Adrenal gland (tissue), 12 donors: ENCODE data around the gene GDF3. TPM values are rescaled to one million over a fixed set of nuclear protein-coding genes. Genes with fewer than 3 reads are reported as not detected.
"Not testable (repeated sequence)": the region's sequence is repeated elsewhere in the genome, so short reads cannot be mapped to it uniquely, and the experiment has no call there.

Source experiments
- DNase-seq, 7 donors: peaks; one replicate each; pipeline ENCODE4 v3.0.0-alpha.2; 2019 to 2020
- H3K27ac ChIP-seq, 5 donors: fragments of 200-600 bp; sonication (generic) in 4 of 5; 1 replicate in 3 of 5; 2 replicates in 2 of 5; pipeline versions ENCODE4 v1.5.1 to v1.8.0; 2016 to 2020; ENCODE audit warnings: mild to moderate bottlenecking in 1 of 5
- H3K27me3 ChIP-seq: fragments of 200-600 bp; 2 replicates; pipeline ENCODE4 v1.8.0; 2021
- H3K36me3 ChIP-seq, 2 donors: fragments of 200-600 bp; replicated peaks in 1 of 2; 1 replicate in 1 of 2; 2 replicates in 1 of 2; pipeline versions ENCODE4 v1.5.1 to v1.8.0; 2018 to 2022
- H3K4me1 ChIP-seq, 2 donors: fragments of 200-600 bp; replicated peaks in 1 of 2; 1 replicate in 1 of 2; 2 replicates in 1 of 2; pipeline versions ENCODE4 v1.5.1 to v1.8.0; 2018 to 2021
- H3K4me3 ChIP-seq, 4 donors: fragments of 200-600 bp; sonication (generic) in 3 of 4; one replicate each; pipeline ENCODE4 v1.5.1; 2016 to 2018
- H3K9me3 ChIP-seq, 3 donors: fragments of 200-600 bp; sonication (generic) in 1 of 3; replicated peaks in 1 of 3; 1 replicate in 2 of 3; 2 replicates in 1 of 3; pipeline versions ENCODE4 v1.5.1 to v1.8.0; 2016 to 2021
- POLR2A ChIP-seq, 2 donors: fragments of 450-650 bp; IDR thresholded peaks; one replicate each; pipeline ENCODE4 v1.6.1; 2017; ENCODE audit warnings: antibody characterized with exemption in 2 of 2, mild to moderate bottlenecking in 2 of 2, moderate library complexity in 1 of 2
- WGBS, 4 donors: extraction: QIAGEN DNeasy Blood & Tissue Kit in 2 of 4; methylation state at CpG; one replicate each; pipeline versions ENCODE4 v1.1.5 to v1.1.7; 2013 to 2017; 5-methylcytosine and 5-hydroxymethylcytosine counted together
- intact Hi-C, 2 donors: fragments of 100-400 bp; cut with DNase I; formaldehyde crosslinking; loops; one replicate each; pipeline versions ENCODE4 v1.14.1 to v1.15.0; 2022 to 2023
- polyA plus RNA-seq, 3 donors: library from polyadenylated mRNA; stranded (reverse); fragments of 200-250 nt in 2 of 3; fragments of 350-450 nt in 1 of 3; fragmentation: Illumina TruSeq in 1 of 3; extraction: RNeasy Lipid Tissue Mini Kit (QIAGEN cat#74804) in 1 of 3; gene quantifications; one replicate each; pipeline ENCODE4 v1.2.3, GENCODE V29; 2013 to 2014
- total RNA-seq, 9 donors: library from RNA; depleted of rRNA in 4 of 9; stranded (reverse); fragments of >200 nt in 4 of 9; fragments of 120-200 nt in 1 of 9; fragmentation: NEBNext Ultra II Directional in 1 of 9; extraction: Animal tissue kit (Norgen Biotek cat#: 25700) in 1 of 9; gene quantifications; one replicate each; pipeline versions ENCODE4 v1.1.0 to v1.2.4, GENCODE V29; 2013 to 2023
- TF ChIP-seq, protein P1 (sequence below), 6 experiments: fragments of 450-650 bp in 4 of 6; fragments of 200-600 bp in 2 of 6; sonication (generic) in 1 of 6; IDR thresholded peaks; 1 replicate in 5 of 6; 2 replicates in 1 of 6; pipeline versions ENCODE4 v1.5.1 to v1.8.0; 2016 to 2021; ENCODE audit warnings: antibody characterized with exemption in 6 of 6, mild to moderate bottlenecking in 2 of 6, moderate library complexity in 1 of 6
- donor health status: healthy with polysubstance abuse.
- donor health status: Bipolar disorder and iron deficiency.
- donor health status: DM: yes; HTN: yes; CAD: no.
- donor health status: DM: no; HTN: no; CAD: no.
- donor health status: DM: no; HTN: no; CAD: no.
- donor health status: DM: yes; HTN: yes; CAD: no.

Gene GDF3
- total and polyA plus RNA-seq, 12 donors = 0.11 to 2.9 (median 0.68) TPM; not detected in 1

DNA sequence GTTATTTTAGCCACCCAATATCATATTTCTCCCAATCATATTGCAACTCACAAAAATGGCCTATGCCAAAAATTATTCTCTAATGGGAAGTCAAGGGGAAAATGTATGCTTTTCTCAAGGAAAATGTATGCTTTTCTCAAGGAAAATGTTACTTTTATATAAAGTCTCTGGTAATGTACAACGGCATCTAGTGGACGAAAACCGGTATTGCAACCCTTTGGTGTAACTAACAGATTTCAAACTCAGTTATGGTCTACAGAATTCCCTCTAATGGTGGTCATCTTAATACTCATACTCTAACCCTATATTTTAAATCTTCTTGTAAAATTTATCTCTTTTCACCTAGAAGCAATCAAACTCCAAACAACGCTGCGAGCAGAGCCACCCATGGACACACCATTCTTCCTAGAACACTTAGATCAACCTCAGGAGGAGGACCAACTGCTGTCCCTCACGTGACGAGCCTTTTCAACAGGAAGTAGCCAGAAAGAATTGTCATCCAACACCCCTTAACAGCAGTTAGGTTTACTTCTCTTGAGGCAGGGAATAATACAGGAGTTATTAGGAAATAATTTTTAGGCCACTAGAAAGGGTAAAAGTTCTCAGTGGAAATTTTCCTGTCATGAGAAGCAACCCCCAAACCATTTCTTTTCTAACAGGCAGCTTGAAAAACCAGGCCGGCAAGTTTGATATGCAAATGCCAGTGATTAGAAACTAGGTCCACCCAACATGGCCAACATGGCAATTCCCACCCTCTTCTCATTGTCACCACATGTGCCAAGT is 50.0 kb downstream of the GDF3 start:
- 15 to 27% (median 20%) methylated on average over 8 of the region's 8 CpGs for WGBS, 4 donors
- TF ChIP-seq, protein P1, sequence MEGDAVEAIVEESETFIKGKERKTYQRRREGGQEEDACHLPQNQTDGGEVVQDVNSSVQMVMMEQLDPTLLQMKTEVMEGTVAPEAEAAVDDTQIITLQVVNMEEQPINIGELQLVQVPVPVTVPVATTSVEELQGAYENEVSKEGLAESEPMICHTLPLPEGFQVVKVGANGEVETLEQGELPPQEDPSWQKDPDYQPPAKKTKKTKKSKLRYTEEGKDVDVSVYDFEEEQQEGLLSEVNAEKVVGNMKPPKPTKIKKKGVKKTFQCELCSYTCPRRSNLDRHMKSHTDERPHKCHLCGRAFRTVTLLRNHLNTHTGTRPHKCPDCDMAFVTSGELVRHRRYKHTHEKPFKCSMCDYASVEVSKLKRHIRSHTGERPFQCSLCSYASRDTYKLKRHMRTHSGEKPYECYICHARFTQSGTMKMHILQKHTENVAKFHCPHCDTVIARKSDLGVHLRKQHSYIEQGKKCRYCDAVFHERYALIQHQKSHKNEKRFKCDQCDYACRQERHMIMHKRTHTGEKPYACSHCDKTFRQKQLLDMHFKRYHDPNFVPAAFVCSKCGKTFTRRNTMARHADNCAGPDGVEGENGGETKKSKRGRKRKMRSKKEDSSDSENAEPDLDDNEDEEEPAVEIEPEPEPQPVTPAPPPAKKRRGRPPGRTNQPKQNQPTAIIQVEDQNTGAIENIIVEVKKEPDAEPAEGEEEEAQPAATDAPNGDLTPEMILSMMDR (IDR thresholded peaks at IDR 0.05) = peak; percentile 70 to 88 (median 74)
- TF ChIP-seq POLR2A (IDR thresholded peaks at IDR 0.05) = no peak
- Histone ChIP-seq H3K4me1 (no peaks in the 10 kb centered on the region), H3K27ac (no peak overlapping the region), H3K4me3 (no peak overlapping the region), H3K27me3 (no peaks in the 10 kb centered on the region), H3K36me3 (no peaks in the 10 kb centered on the region), H3K9me3 (no peaks in the 10 kb centered on the region)
- intact Hi-C loops = no loop called here
- peak in 3 of 7 donors; percentile 22 to 47 (median 46) for DNase-seq

DNA sequence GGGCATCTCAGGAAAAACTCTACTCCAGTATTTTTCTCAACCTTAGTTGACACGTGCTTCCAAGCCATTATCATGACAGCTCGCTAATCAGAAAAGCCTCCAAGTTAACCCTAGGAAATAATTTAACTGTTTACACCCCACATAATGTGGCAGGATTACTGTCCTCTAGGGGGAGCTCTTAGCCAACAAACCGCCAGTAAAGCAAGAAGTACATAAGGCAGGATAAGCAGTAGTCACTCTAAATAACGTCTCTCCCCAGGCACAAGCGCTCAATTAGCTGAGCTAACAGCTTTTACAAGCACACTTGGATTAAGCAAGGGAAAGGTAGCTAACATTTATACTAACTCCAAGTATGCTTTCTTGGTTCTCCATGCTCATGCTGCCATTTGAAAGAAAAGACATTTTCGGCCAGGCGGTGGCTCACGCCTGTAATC is 52.7 kb downstream of the GDF3 start:
- H3K27me3 ChIP-seq = no peaks in the 10 kb centered on the region
- no peak for TF ChIP-seq POLR2A (IDR thresholded peaks at IDR 0.05)
- TF ChIP-seq, protein P1 (IDR thresholded peaks at IDR 0.05) = peak; percentile 21 to 50 (median 41)
- H3K27ac ChIP-seq = no peak overlapping the region
- H3K9me3 ChIP-seq = no peaks in the 10 kb centered on the region
- 42 to 51% (median 46%) methylated on average over 8 of the region's 8 CpGs for WGBS, 4 donors
- intact Hi-C loops = no loop called here
- peaks cover 0 to 7% of the 10 kb centered on the region in 2 donors for H3K4me1 ChIP-seq
- H3K4me3 ChIP-seq = no peak overlapping the region
- DNase-seq = no peak
- no peaks in the 10 kb centered on the region for H3K36me3 ChIP-seq

DNA sequence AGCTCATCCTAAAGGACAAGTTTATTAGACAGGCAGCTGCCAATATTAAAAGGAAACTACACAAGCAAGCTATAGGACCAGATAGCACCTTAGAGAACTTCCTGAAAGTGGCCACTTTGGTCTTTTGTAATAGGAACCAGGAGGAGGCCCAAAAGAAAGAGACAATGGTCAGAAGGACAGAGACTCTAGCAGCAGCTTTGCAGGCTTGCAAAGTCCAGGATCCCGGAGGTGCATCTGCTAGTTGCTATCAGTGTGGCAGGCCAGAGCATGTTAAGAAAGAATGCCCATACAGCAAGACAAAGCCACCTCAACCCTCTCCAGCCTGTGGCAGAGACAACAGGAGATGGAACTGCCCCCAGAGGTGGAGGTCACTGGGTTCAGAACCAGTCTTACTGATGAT is 53.3 kb downstream of the GDF3 start:
- no peak overlapping the region for H3K27ac ChIP-seq
- no peaks in the 10 kb centered on the region for H3K36me3 ChIP-seq
- TF ChIP-seq, protein P1 (IDR thresholded peaks at IDR 0.05) = no peak
- no peak for TF ChIP-seq POLR2A (IDR thresholded peaks at IDR 0.05)
- intact Hi-C loops = no loop called here
- H3K4me3 ChIP-seq = no peak overlapping the region
- no peaks in the 10 kb centered on the region for H3K27me3 ChIP-seq
- 75 to 83% (median 78%) methylated on average over 1 of the region's 1 CpG for WGBS, 4 donors
- no peaks in the 10 kb centered on the region for H3K9me3 ChIP-seq
- peaks cover 0 to 7% of the 10 kb centered on the region in 2 donors for H3K4me1 ChIP-seq
- DNase-seq = no peak

DNA sequence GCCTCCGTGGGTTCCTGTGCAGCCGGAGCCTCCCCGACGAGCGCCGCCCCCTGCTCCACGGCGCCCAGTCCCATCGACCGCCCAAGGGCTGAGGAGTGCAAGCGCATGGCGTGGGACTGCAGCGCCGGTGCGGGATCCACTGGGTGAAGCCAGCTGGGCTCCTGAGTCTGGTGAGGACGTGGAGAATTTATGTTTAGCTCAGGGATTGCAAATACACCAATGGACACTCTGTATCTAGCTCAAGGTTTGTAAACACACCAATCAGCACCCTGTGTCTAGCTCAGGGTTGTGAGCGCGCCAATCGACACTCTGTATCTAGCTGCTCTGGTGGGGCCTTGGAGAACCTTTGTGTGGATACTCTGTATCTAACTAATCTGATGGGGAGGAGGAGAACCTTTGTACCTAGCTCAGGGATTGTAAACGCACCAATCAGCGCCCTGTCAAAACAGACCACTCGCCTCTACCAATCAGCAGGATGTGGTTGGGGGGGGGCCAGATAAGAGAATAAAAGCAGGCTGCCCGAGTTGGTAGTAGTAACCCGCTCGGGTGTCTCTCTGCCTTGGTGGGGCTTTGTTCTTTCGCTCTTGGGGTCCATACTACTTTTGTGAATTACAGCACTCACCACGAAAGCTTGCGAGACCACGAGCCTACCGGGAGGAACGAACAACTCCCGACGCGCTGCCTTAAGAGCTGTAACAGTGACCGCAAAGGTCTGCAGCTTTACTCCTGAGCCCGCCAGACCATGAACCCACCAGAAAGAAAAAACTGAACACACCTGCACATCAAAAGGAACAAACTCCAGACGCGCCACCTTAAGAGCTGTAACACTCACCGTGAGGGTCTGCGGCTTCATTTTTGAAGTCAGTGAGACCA is 55.2 kb downstream of the GDF3 start:
- Histone ChIP-seq H3K27ac (peak overlapping the region in 1 of 5 donors; percentile 49), H3K4me3 (peak overlapping the region in 1 of 4 donors; percentile 57)
- H3K4me1 ChIP-seq, H3K36me3 ChIP-seq, H3K27me3 ChIP-seq, intact Hi-C loops, H3K9me3 ChIP-seq: not testable (repeated sequence)
- DNase-seq = peak in 6 of 7 donors; percentile 22 to 73 (median 32)
- WGBS, 4 donors = 61 to 79% (median 71%) methylated on average over 17 to 40 of the region's 40 CpGs

Other genes with a start within 250 kb of the GDF3 start
- 100 to 1,000 TPM in 7 of 9 donors, 10 to 100 TPM in 1, 1 to 10 TPM in 1; 8.8 to 690 (median 366) TPM for gene CD163, start 192.0 kb downstream of the GDF3 start, total RNA-seq
- 100 to 1,000 TPM in 2 of 3 donors, 10 to 100 TPM in 1; 58.4 to 169 (median 129) TPM for gene CD163, start 192.0 kb downstream of the GDF3 start, polyA plus RNA-seq
- gene APOBEC1, start 29.9 kb downstream of the GDF3 start, total RNA-seq = under 1 TPM in 1 of 9 donors, not detected in 8; 0.17 TPM
- gene APOBEC1, start 29.9 kb downstream of the GDF3 start, polyA plus RNA-seq = not detected
- gene DPPA3, start 15.7 kb upstream of the GDF3 start, total RNA-seq = not detected
- not detected for gene DPPA3, start 15.7 kb upstream of the GDF3 start, polyA plus RNA-seq
- gene CLEC4C, start 51.6 kb upstream of the GDF3 start, total RNA-seq = not detected
- gene CLEC4C, start 51.6 kb upstream of the GDF3 start, polyA plus RNA-seq = not detected
- gene NANOGNB, start 69.4 kb upstream of the GDF3 start, total RNA-seq = not detected
- not detected for gene NANOGNB, start 69.4 kb upstream of the GDF3 start, polyA plus RNA-seq
- under 1 TPM in 6 of 9 donors, not detected in 3; 0.21 to 0.91 (median 0.87) TPM for gene NANOG, start 93.6 kb upstream of the GDF3 start, total RNA-seq
- gene NANOG, start 93.6 kb upstream of the GDF3 start, polyA plus RNA-seq = under 1 TPM in 2 of 3 donors, not detected in 1; 0.08 to 0.13 TPM
- gene SLC2A14, start 177.1 kb upstream of the GDF3 start, total RNA-seq = 10 to 100 TPM in 2 of 9 donors, 1 to 10 TPM in 7; 2.1 to 58.8 (median 6.3) TPM
- gene SLC2A14, start 177.1 kb upstream of the GDF3 start, polyA plus RNA-seq = 10 to 100 TPM in 2 of 3 donors, 1 to 10 TPM in 1; 6.5 to 18.6 (median 11.3) TPM
- 10 to 100 TPM in 8 of 9 donors, 1 to 10 TPM in 1; 8.8 to 52.4 (median 28.4) TPM for gene SLC2A3, start 240.4 kb upstream of the GDF3 start, total RNA-seq
- 10 to 100 TPM in 1 of 3 donors, 1 to 10 TPM in 2; 7.2 to 19.5 (median 8.2) TPM for gene SLC2A3, start 240.4 kb upstream of the GDF3 start, polyA plus RNA-seq